Activated B cell treated with CpG ODN at 0.5 μM for 24 hours (primary cell): ENCODE results near the gene IGDCC3. TPM values are rescaled to one million over a fixed set of nuclear protein-coding genes. Genes with fewer than 3 reads are reported as not detected.

Source experiments
- ATAC-seq: fragments of 200-7000 bp; cut with Tn5 transposase; one replicate; pipeline ENCODE4 v1.10.0; 2021; ENCODE audit warnings: low read depth, mild to moderate bottlenecking, moderate library complexity
- CTCF ChIA-PET: fragments of 350-600 bp; sonication (Branson Sonifier 250); formaldehyde crosslinking; loops from one replicate; lab custom pipeline; 2021; ENCODE audit warnings: antibody characterized with exemption; lab: Charles Lee
- POLR2A ChIA-PET: fragments of 350-600 bp; sonication (Branson Sonifier 250); formaldehyde crosslinking; loops from one replicate; lab custom pipeline; 2021; ENCODE audit warnings: antibody characterized with exemption; lab: Charles Lee
- DNase-seq: peaks from one replicate; pipeline ENCODE4 v3.0.0; 2022
- H3K27ac Mint-ChIP-seq: one replicate; pipeline ENCODE4 v1.8.0; 2020; ENCODE audit warnings: mixed read lengths
- H3K27me3 Mint-ChIP-seq: one replicate; pipeline ENCODE4 v1.8.0; 2021; ENCODE audit warnings: mixed read lengths
- H3K36me3 Mint-ChIP-seq: one replicate; pipeline ENCODE4 v1.8.0; 2021; ENCODE audit warnings: low read depth, mixed read lengths
- H3K4me1 Mint-ChIP-seq: one replicate; pipeline ENCODE4 v1.8.0; 2021; ENCODE audit warnings: mixed read lengths
- H3K4me3 Mint-ChIP-seq: one replicate; pipeline ENCODE4 v1.8.0; 2020; ENCODE audit warnings: mild to moderate bottlenecking, mixed read lengths
- H3K9me3 Mint-ChIP-seq: one replicate; pipeline ENCODE4 v1.8.0; 2020; ENCODE audit warnings: mixed read lengths
- CTCF ChIP-seq: fragments of 200-600 bp; IDR thresholded peaks from one replicate; pipeline ENCODE4 v1.8.0; 2022; ENCODE audit warnings: antibody characterized with exemption, mild to moderate bottlenecking
- intact Hi-C: fragments of 100-400 bp; cut with micrococcal nuclease; formaldehyde crosslinking; loops from one replicate; pipeline ENCODE4 v1.15.1; 2024
- total RNA-seq: library from RNA; stranded (reverse); gene quantifications from 2 replicates; pipeline ENCODE4 v1.2.3, GENCODE V29; 2022

Gene IGDCC3
- total RNA-seq, 1 donor from 2014 or later: not detected

- no peaks in the 10 kb centered on the region for H3K36me3 Mint-ChIP-seq
- intact Hi-C loops: no loop called here
- H3K27ac Mint-ChIP-seq: no peak overlapping the region
- ChIA-PET CTCF (no interaction called here), POLR2A (interaction anchor here (0.6 kb wide), 1 partner anchor 228 kb away, joined by 8 read pairs; no protein-coding TSS in a partner anchor)
- no peaks in the 10 kb centered on the region for H3K9me3 Mint-ChIP-seq
- DNase-seq: no peak
- H3K4me1 Mint-ChIP-seq: peaks cover 7% of the 10 kb centered on the region
- TF ChIP-seq CTCF: no peak
- peaks cover 42% of the 10 kb centered on the region for H3K27me3 Mint-ChIP-seq
- H3K4me3 Mint-ChIP-seq: no peak overlapping the region
- no peak for ATAC-seq
These were observed 34.3 kb downstream of the IGDCC3 start for GRCh38 chr15:65343374-65343981.

- CTCF ChIA-PET: no interaction called here
- intact Hi-C loops: no loop called here
- ATAC-seq: no peak
These were observed 35.3 kb downstream of the IGDCC3 start for GRCh38 chr15:65342493-65342892.

DNA sequence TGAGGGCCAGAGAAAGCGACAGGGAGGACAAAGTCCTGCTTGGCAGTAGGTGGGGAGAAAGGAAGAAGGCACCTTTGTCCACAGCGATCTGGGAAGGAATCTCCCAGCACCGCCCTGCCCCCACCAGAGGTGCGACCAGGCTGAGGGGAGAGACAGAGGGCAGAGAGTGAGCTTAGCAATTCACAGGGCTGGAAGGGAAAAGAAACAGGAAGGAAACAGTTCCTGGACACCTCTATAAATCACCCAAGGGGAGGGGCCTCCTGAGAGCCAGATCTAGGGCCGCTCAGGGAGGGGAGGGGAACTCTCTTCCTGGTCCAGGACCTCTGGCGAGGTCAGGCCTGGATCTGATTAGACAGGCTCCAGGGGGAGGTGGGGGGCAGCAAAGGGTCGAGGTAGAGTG, 37.9 kb downstream of the IGDCC3 start:
- no peak overlapping the region for H3K4me3 Mint-ChIP-seq
- CTCF ChIA-PET: no interaction called here
- intact Hi-C loops: no loop called here
- H3K27me3 Mint-ChIP-seq: peaks cover 38% of the 10 kb centered on the region
- H3K9me3 Mint-ChIP-seq: no peaks in the 10 kb centered on the region
- H3K4me1 Mint-ChIP-seq: peaks cover 26% of the 10 kb centered on the region
- no peak for TF ChIP-seq CTCF
- POLR2A ChIA-PET: no interaction called here
- no peak overlapping the region for H3K27ac Mint-ChIP-seq
- ATAC-seq: no peak
- no peaks in the 10 kb centered on the region for H3K36me3 Mint-ChIP-seq
- DNase-seq: no peak

More at GRCh38 chr15:65342493-65342892, 35.3 kb downstream of the IGDCC3 start:
- peaks cover 15% of the 10 kb centered on the region for H3K4me1 Mint-ChIP-seq
- H3K9me3 Mint-ChIP-seq: no peaks in the 10 kb centered on the region
- no peak for TF ChIP-seq CTCF
- DNase-seq: no peak
- H3K4me3 Mint-ChIP-seq: no peak overlapping the region
- peaks cover 43% of the 10 kb centered on the region for H3K27me3 Mint-ChIP-seq
- H3K36me3 Mint-ChIP-seq: no peaks in the 10 kb centered on the region
- H3K27ac Mint-ChIP-seq: no peak overlapping the region
- POLR2A ChIA-PET: no interaction called here

GRCh38 chr15:65339416-65339815, 38.4 kb downstream of the IGDCC3 start:
- ATAC-seq (no peak), DNase-seq (no peak)
- Mint-ChIP-seq H3K4me1 (peaks cover 26% of the 10 kb centered on the region), H3K27me3 (peaks cover 38% of the 10 kb centered on the region), H3K4me3 (no peak overlapping the region), H3K9me3 (no peaks in the 10 kb centered on the region), H3K36me3 (no peaks in the 10 kb centered on the region), H3K27ac (no peak overlapping the region)
- intact Hi-C loops: no loop called here
- no peak for TF ChIP-seq CTCF
- CTCF ChIA-PET: no interaction called here
- POLR2A ChIA-PET: no interaction called here

DNA sequence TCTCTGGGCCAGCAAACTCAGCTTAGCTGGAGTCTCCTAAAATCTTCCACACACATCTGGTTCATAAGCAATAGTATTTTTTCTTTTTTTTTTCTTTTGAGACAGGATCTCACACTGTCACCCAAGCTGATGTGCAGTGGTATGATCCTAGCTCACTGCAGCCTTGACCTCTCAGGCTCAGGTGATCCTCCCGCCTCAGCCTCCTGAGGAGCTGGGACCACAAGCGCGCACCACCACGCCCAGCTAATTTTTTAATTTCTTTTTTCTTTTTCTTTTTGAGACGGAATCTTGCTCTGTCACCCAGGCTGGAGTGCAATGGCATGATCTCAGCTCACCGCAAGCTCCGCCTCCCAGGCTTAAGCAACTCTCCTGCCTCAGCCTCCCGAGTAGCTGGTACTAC, 39.0 kb downstream of the IGDCC3 start:
- ATAC-seq (no peak), DNase-seq (no peak)
- no peaks in the 10 kb centered on the region for H3K36me3 Mint-ChIP-seq
- no peak for TF ChIP-seq CTCF
- intact Hi-C loops: no loop called here
- CTCF ChIA-PET: no interaction called here
- H3K27ac Mint-ChIP-seq: no peak overlapping the region
- POLR2A ChIA-PET: interaction anchor here (0.6 kb wide), 1 partner anchor 53 kb away, joined by 4 read pairs; no protein-coding TSS in a partner anchor
- peaks cover 41% of the 10 kb centered on the region for H3K27me3 Mint-ChIP-seq
- no peaks in the 10 kb centered on the region for H3K9me3 Mint-ChIP-seq
- no peak overlapping the region for H3K4me3 Mint-ChIP-seq
- peaks cover 26% of the 10 kb centered on the region for H3K4me1 Mint-ChIP-seq
